Psoas muscle (tissue), 8 donors: ENCODE measurements around the gene FAM131C. TPM values are rescaled to one million over a fixed set of nuclear protein-coding genes. Genes with fewer than 3 reads are reported as not detected.
"Not testable (repeated sequence)": the region's sequence is repeated elsewhere in the genome, so short reads cannot be mapped to it uniquely, and the experiment has no call there.

Experiments
- ATAC-seq, 4 donors: fragments of 200-7000 bp; cut with Tn5 transposase; one replicate each; pipeline ENCODE4 v1.9.1; 2020; ENCODE audit warnings: moderate library complexity in 3 of 4, mild to moderate bottlenecking in 2 of 4
- DNase-seq, 2 donors: peaks; one replicate each; pipeline ENCODE4 v3.0.0-alpha.2; 2020
- H3K27ac ChIP-seq: fragments of 200-600 bp; one replicate; pipeline ENCODE4 v1.8.0; 2022
- H3K27me3 ChIP-seq, 3 donors: fragments of 200-600 bp in 1 of 3; one replicate each; pipeline versions ENCODE4 v1.6.1 to v1.8.0; 2013 to 2022; ENCODE audit warnings: low read length in 2 of 3, mild to moderate bottlenecking in 2 of 3, moderate library complexity in 1 of 3; ENCODE audit not compliant: insufficient read depth in 3 of 3
- H3K36me3 ChIP-seq, 2 donors: fragments of 200-600 bp in 1 of 2; one replicate each; pipeline versions ENCODE4 v1.6.1 to v1.8.0; 2013 to 2022; ENCODE audit warnings: low read depth in 1 of 2, mild to moderate bottlenecking in 1 of 2, moderate library complexity in 1 of 2; ENCODE audit not compliant: insufficient read depth in 1 of 2
- H3K4me1 ChIP-seq: fragments of 200-600 bp; one replicate; pipeline ENCODE4 v1.8.0; 2022
- H3K4me3 ChIP-seq: fragments of 200-600 bp; one replicate; pipeline ENCODE4 v1.8.0; 2022; ENCODE audit warnings: mild to moderate bottlenecking
- H3K9me3 ChIP-seq: fragments of 200-600 bp; one replicate; pipeline ENCODE4 v1.8.0; 2022
- CTCF ChIP-seq: fragments of 200-600 bp; IDR thresholded peaks from one replicate; pipeline ENCODE4 v1.8.0; 2022; ENCODE audit warnings: antibody characterized with exemption
- WGBS, 3 donors: extraction: QIAGEN DNeasy Blood & Tissue Kit; methylation state at CpG; one replicate each; pipeline versions ENCODE4 v1.1.6 to v1.1.7; 2013; 5-methylcytosine and 5-hydroxymethylcytosine counted together
- intact Hi-C, 2 donors: fragments of 100-400 bp; cut with DNase I; formaldehyde crosslinking; loops; one replicate each; pipeline versions ENCODE4 v1.11.0 to v1.14.2; 2022
- polyA plus RNA-seq, 3 donors: library from polyadenylated mRNA; stranded (reverse); fragments of 200-250 nt; gene quantifications; one replicate each; pipeline ENCODE4 v1.2.3, GENCODE V29; 2013
- total RNA-seq, 4 donors: library from RNA; stranded (reverse); fragmentation: NEBNext Ultra II Directional in 2 of 4; extraction: Animal tissue kit (Norgen Biotek cat#: 25700) in 2 of 4; gene quantifications; one replicate each; pipeline versions ENCODE4 v1.2.1 to v1.2.4, GENCODE V29; 2021 to 2023
- donor health status: healthy with polysubstance abuse.
- donor health status: DM: no; HTN: no; CAD: no; lungs with moderate emphysema.
- donor health status: Bipolar disorder and iron deficiency.
- donor health status: healthy.
- donor health status: DM: yes; HTN: yes; CAD: no.
- donor health status: DM: no; HTN: no; CAD: no.
- donor health status: DM: no; HTN: no; CAD: no.
- donor health status: DM: yes; HTN: yes; CAD: no.

The FAM131C gene
- total and polyA plus RNA-seq, 7 donors = 0.01 to 0.51 (median 0.06) TPM; not detected in 4

DNA sequence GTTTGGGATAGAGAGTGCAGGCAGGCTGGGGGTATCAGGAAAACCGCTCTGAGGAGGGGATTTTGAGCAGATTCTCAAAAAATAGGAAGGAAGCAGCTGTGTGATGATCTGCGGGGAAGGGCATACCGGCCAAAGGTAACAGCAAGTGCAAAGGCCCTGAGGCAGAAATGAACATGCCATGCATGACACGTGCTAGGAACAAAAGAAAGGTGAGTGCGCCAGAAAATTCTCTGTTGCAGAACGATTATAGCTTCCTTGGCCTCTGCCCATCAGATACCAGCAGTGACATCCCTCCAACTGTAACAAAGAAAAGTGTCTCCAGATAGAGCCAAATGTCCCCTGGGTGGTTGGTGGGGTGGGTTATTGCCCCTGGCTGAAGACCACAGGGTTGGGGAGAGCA, 37.0 kb upstream of the FAM131C start:
- ATAC-seq (no peak), DNase-seq (no peak)

GRCh38 chr1:16109571-16109970, 36.1 kb upstream of the FAM131C start:
- peaks cover 5% of the 10 kb centered on the region for H3K9me3 ChIP-seq
- H3K27ac ChIP-seq = no peak overlapping the region
- intact Hi-C loops = no loop called here
- H3K4me3 ChIP-seq = no peak overlapping the region
- no peaks in the 10 kb centered on the region for H3K36me3 ChIP-seq
- no peaks in the 10 kb centered on the region for H3K4me1 ChIP-seq
- no peak for TF ChIP-seq CTCF
- no peak for ATAC-seq
- DNase-seq = no peak
- 79 to 90% (median 83%) methylated on average over 1 of the region's 1 CpG for WGBS, 3 donors
- peaks cover 0 to 3% (median 0%) of the 10 kb centered on the region in 3 donors for H3K27me3 ChIP-seq

More for the DNA sequence above, 37.0 kb upstream of the FAM131C start:
- 82 to 90% (median 82%) methylated on average over 6 of the region's 6 CpGs for WGBS, 3 donors
- peaks cover 5% of the 10 kb centered on the region for H3K9me3 ChIP-seq
- no peak for TF ChIP-seq CTCF
- no peaks in the 10 kb centered on the region for H3K36me3 ChIP-seq
- H3K27me3 ChIP-seq = peaks cover 0 to 3% (median 0%) of the 10 kb centered on the region in 3 donors
- no peaks in the 10 kb centered on the region for H3K4me1 ChIP-seq
- no peak overlapping the region for H3K27ac ChIP-seq
- no peak overlapping the region for H3K4me3 ChIP-seq
- intact Hi-C loops = no loop called here

DNA sequence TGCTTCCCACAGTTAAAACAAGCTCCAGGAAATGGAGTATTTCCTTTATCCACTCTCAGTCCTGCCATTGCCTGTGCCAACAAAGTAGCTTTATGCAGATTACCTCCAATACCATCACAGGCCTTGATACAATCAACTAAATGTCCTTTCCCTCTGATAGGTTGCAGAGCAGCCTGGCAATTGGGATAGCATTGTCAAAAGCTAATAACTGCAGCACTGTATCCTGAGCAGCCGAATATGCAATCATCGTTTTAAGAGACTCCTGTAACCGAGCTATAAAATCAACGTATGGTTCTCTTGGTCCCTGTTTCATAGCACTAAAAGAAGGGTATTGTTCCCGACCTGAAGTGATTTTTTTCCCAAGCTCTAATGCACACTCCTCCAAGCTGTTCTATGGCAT, 33.6 kb upstream of the FAM131C start:
- H3K4me1 ChIP-seq, H3K4me3 ChIP-seq, DNase-seq, H3K36me3 ChIP-seq, intact Hi-C loops, H3K27me3 ChIP-seq, ATAC-seq, H3K9me3 ChIP-seq, H3K27ac ChIP-seq: not testable (repeated sequence)
- 56 to 64% (median 57%) methylated on average over 5 of the region's 5 CpGs for WGBS, 3 donors

DNA sequence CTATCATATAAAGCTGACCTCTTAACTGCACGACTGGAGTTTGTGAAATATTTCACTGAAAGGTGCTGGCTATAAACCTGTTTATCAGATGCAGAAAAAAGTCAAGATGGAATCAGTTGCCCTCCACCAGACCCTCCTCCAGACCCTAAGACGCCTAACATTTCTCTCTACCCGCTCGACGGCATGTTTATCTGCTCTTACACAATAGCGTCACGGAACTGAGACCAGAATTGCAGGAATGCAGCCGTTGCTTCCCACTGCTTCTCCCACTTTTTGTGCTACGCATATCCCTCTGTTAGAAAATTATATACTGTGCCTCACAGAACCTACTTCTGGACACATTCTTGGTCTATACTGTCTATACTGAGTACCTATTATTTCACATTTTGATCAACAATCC, 28.2 kb upstream of the FAM131C start:
- H3K9me3 ChIP-seq = no peaks in the 10 kb centered on the region
- no peak overlapping the region for H3K27ac ChIP-seq
- no peaks in the 10 kb centered on the region for H3K36me3 ChIP-seq
- no peak for TF ChIP-seq CTCF
- H3K27me3 ChIP-seq = peaks cover 0 to 3% (median 0%) of the 10 kb centered on the region in 3 donors
- intact Hi-C loops = no loop called here
- no peak for DNase-seq
- ATAC-seq = no peak
- no peaks in the 10 kb centered on the region for H3K4me1 ChIP-seq
- 50 to 72% (median 52%) methylated on average over 9 of the region's 9 CpGs for WGBS, 3 donors
- no peak overlapping the region for H3K4me3 ChIP-seq

GRCh38 chr1:16099412-16099811, 26.0 kb upstream of the FAM131C start:
- H3K27ac ChIP-seq = no peak overlapping the region
- no peak for TF ChIP-seq CTCF
- 96 to 100% (median 97%) methylated on average over 1 of the region's 1 CpG for WGBS, 3 donors
- DNase-seq = no peak
- intact Hi-C loops = no loop called here
- ATAC-seq = no peak
- peaks cover 0 to 14% (median 3%) of the 10 kb centered on the region in 3 donors for H3K27me3 ChIP-seq
- H3K9me3 ChIP-seq = no peaks in the 10 kb centered on the region
- H3K4me1 ChIP-seq = no peaks in the 10 kb centered on the region
- H3K4me3 ChIP-seq = no peak overlapping the region
- no peaks in the 10 kb centered on the region for H3K36me3 ChIP-seq
